ENCODE results near the gene MAP2. TPM values are rescaled to one million over a fixed set of nuclear protein-coding genes. Genes with fewer than 3 reads are reported as not detected.
A peak's percentile ranks its signal among the peaks of the same experiment; 100 is the strongest.

Gene MAP2
- total and polyA plus RNA-seq, 2 donors (not counting 1 experiment from before 2014, with no cell fraction given) = 51.0 to 60.1 TPM

GRCh38 chr2:209458008-209458979, 34.4 kb downstream of the MAP2 start:
- H4K20me1 ChIP-seq (ENCODE audit: control insufficient read depth, extremely low read depth, insufficient read depth, low read length) = no peaks in the 10 kb centered on the region
- H3K27ac ChIP-seq (ENCODE audit: insufficient read depth, low read length) = no peak overlapping the region
- H3K4me1 ChIP-seq (ENCODE audit: control insufficient read depth, extremely low read depth, insufficient read depth, low read length) = no peaks in the 10 kb centered on the region
- H3K4me3 ChIP-seq (replicated peaks in 1 of 4; ENCODE audit: control extremely low read depth in 1 of 4, insufficient read depth in 1 of 4, low read depth in 3 of 4, low read length in 4 of 4) = no peak overlapping the region
- no peak overlapping the region for H2AFZ ChIP-seq (ENCODE audit: low read length)
- TF ChIP-seq CTCF (conservative IDR thresholded peaks at IDR 0.05 in 1 of 2, IDR thresholded peaks at IDR 0.05 in 1 of 2; ENCODE audit: low read depth in 1 of 2, low read length in 2 of 2) (no peak), EZH2 (IDR thresholded peaks at IDR 0.05; ENCODE audit: low read length, missing control alignments) (no peak)
- no peaks in the 10 kb centered on the region for H3K36me3 ChIP-seq (ENCODE audit: control insufficient read depth, insufficient read depth, low read length)
- no peaks in the 10 kb centered on the region for H3K9me3 ChIP-seq (ENCODE audit: control insufficient read depth, insufficient read depth, low read depth, low read length)
- peak in 1 of 2 donors; percentile 33 for DNase-seq (ENCODE audit: low read depth in 2 of 2)
- no peak overlapping the region for H3K4me2 ChIP-seq (ENCODE audit: extremely low read depth, insufficient read depth, low read length)
- H3K9ac ChIP-seq (ENCODE audit: insufficient read depth, low read length) = no peak overlapping the region
- H3K79me2 ChIP-seq (ENCODE audit: control insufficient read depth, insufficient read depth, low read length) = no peaks in the 10 kb centered on the region
- H3K27me3 ChIP-seq (ENCODE audit: control insufficient read depth, insufficient read depth, low read length) = no peaks in the 10 kb centered on the region

GRCh38 chr2:209459359-209459758, 35.5 kb downstream of the MAP2 start:
- no peak overlapping the region for H3K4me2 ChIP-seq (ENCODE audit: extremely low read depth, insufficient read depth, low read length)
- no peaks in the 10 kb centered on the region for H3K27me3 ChIP-seq (ENCODE audit: control insufficient read depth, insufficient read depth, low read length)
- H3K79me2 ChIP-seq (ENCODE audit: control insufficient read depth, insufficient read depth, low read length) = no peaks in the 10 kb centered on the region
- H4K20me1 ChIP-seq (ENCODE audit: control insufficient read depth, extremely low read depth, insufficient read depth, low read length) = no peaks in the 10 kb centered on the region
- H3K27ac ChIP-seq (ENCODE audit: insufficient read depth, low read length) = no peak overlapping the region
- no peaks in the 10 kb centered on the region for H3K36me3 ChIP-seq (ENCODE audit: control insufficient read depth, insufficient read depth, low read length)
- TF ChIP-seq EZH2 (IDR thresholded peaks at IDR 0.05; ENCODE audit: low read length, missing control alignments) (no peak), CTCF (conservative IDR thresholded peaks at IDR 0.05 in 1 of 2, IDR thresholded peaks at IDR 0.05 in 1 of 2; ENCODE audit: low read depth in 1 of 2, low read length in 2 of 2) (no peak)
- H3K4me3 ChIP-seq (replicated peaks in 1 of 4; ENCODE audit: control extremely low read depth in 1 of 4, insufficient read depth in 1 of 4, low read depth in 3 of 4, low read length in 4 of 4) = no peak overlapping the region
- no peak for DNase-seq (ENCODE audit: low read depth in 2 of 2)
- no peaks in the 10 kb centered on the region for H3K4me1 ChIP-seq (ENCODE audit: control insufficient read depth, extremely low read depth, insufficient read depth, low read length)
- no peak overlapping the region for H3K9ac ChIP-seq (ENCODE audit: insufficient read depth, low read length)
- no peaks in the 10 kb centered on the region for H3K9me3 ChIP-seq (ENCODE audit: control insufficient read depth, insufficient read depth, low read depth, low read length)
- H2AFZ ChIP-seq (ENCODE audit: low read length) = no peak overlapping the region

- H3K79me2 ChIP-seq (ENCODE audit: control insufficient read depth, insufficient read depth, low read length) = no peaks in the 10 kb centered on the region
- no peaks in the 10 kb centered on the region for H4K20me1 ChIP-seq (ENCODE audit: control insufficient read depth, extremely low read depth, insufficient read depth, low read length)
- H3K4me1 ChIP-seq (ENCODE audit: control insufficient read depth, extremely low read depth, insufficient read depth, low read length) = no peaks in the 10 kb centered on the region
- no peaks in the 10 kb centered on the region for H3K36me3 ChIP-seq (ENCODE audit: control insufficient read depth, insufficient read depth, low read length)
- TF ChIP-seq EZH2 (IDR thresholded peaks at IDR 0.05; ENCODE audit: low read length, missing control alignments) (no peak), CTCF (conservative IDR thresholded peaks at IDR 0.05 in 1 of 2, IDR thresholded peaks at IDR 0.05 in 1 of 2; ENCODE audit: low read depth in 1 of 2, low read length in 2 of 2) (no peak)
- H3K9ac ChIP-seq (ENCODE audit: insufficient read depth, low read length) = no peak overlapping the region
- H2AFZ ChIP-seq (ENCODE audit: low read length) = no peak overlapping the region
- no peak overlapping the region for H3K27ac ChIP-seq (ENCODE audit: insufficient read depth, low read length)
- no peak overlapping the region for H3K4me3 ChIP-seq (replicated peaks in 1 of 4; ENCODE audit: control extremely low read depth in 1 of 4, insufficient read depth in 1 of 4, low read depth in 3 of 4, low read length in 4 of 4)
- no peak for DNase-seq (ENCODE audit: low read depth in 2 of 2)
- H3K9me3 ChIP-seq (ENCODE audit: control insufficient read depth, insufficient read depth, low read depth, low read length) = no peaks in the 10 kb centered on the region
- H3K27me3 ChIP-seq (ENCODE audit: control insufficient read depth, insufficient read depth, low read length) = no peaks in the 10 kb centered on the region
- no peak overlapping the region for H3K4me2 ChIP-seq (ENCODE audit: extremely low read depth, insufficient read depth, low read length)
Measured at GRCh38 chr2:209460151-209460761, 36.4 kb downstream of the MAP2 start.
